GM13977 (cell line): ENCODE data around the gene TRIM8.

Experiments used
- DNase-seq: peaks from one replicate; pipeline ENCODE4 v3.0.0; 2012; ENCODE audit warnings: low spot score
- in situ Hi-C: fragments of 300-500 bp; cut with MboI; formaldehyde crosslinking; loops from one replicate; pipeline ENCODE4 v1.12.0; 2022; ENCODE audit warnings: low sequenced_read_pairs, low pct_unique_long_range_greater_than_20kb, mixed read lengths, inconsistent platforms; ENCODE audit not compliant: unreplicated experiment
- TF ChIP-seq, protein P1 (sequence below): IDR thresholded peaks from 2 replicates; pipeline ENCODE4 v1.5.1; 2012; ENCODE audit warnings: mild to moderate bottlenecking, control low read depth; ENCODE audit not compliant: insufficient read depth; ENCODE audit errors: extremely low read depth, missing control alignments

Gene TRIM8

DNA sequence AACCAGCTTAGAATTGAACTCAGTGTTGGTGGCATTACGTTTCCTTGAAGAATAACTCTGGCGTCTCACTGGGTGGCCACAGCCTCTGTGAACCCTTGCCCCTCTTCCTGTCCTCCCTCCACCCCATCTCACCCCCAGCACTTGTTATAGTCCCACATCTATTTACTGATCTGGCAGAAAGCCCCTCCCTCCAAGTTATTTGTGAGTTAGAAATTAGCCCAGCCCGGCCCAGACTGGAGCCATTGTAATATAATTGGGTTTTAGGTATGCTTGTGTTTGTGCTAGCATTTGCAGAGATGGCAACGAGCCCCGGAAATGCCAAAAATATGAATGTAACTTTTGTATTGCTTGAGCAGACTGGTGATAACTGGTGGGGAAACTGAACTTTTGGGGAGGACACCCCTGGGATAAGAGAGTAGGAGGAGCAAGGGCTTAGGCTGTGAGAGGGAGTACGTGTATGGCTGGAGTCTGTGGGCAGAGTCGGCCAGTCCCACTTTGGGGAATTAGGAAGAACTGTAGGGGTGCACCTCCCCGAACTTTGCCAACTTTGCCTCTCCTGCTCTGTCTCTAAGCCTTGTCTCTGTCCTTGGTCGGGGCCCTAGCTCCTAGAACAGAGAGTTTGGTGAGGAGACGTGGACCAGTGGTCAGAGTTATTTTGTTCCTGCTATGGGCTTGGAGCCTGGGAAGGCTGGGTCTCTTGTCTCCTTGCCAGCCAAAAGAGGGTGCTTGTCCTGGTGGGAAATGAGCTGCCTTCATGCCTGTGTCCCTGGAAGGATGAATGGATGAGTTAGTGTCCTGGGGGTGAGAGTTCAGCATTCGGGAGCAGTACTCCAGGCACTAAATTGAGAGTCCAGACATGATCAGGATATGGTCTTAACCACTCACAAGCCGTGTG is 19.3 kb upstream of the TRIM8 start:
- no peak for DNase-seq
- in situ Hi-C loops = no loop called here
- TF ChIP-seq, protein P1, sequence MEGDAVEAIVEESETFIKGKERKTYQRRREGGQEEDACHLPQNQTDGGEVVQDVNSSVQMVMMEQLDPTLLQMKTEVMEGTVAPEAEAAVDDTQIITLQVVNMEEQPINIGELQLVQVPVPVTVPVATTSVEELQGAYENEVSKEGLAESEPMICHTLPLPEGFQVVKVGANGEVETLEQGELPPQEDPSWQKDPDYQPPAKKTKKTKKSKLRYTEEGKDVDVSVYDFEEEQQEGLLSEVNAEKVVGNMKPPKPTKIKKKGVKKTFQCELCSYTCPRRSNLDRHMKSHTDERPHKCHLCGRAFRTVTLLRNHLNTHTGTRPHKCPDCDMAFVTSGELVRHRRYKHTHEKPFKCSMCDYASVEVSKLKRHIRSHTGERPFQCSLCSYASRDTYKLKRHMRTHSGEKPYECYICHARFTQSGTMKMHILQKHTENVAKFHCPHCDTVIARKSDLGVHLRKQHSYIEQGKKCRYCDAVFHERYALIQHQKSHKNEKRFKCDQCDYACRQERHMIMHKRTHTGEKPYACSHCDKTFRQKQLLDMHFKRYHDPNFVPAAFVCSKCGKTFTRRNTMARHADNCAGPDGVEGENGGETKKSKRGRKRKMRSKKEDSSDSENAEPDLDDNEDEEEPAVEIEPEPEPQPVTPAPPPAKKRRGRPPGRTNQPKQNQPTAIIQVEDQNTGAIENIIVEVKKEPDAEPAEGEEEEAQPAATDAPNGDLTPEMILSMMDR = no peak

DNA sequence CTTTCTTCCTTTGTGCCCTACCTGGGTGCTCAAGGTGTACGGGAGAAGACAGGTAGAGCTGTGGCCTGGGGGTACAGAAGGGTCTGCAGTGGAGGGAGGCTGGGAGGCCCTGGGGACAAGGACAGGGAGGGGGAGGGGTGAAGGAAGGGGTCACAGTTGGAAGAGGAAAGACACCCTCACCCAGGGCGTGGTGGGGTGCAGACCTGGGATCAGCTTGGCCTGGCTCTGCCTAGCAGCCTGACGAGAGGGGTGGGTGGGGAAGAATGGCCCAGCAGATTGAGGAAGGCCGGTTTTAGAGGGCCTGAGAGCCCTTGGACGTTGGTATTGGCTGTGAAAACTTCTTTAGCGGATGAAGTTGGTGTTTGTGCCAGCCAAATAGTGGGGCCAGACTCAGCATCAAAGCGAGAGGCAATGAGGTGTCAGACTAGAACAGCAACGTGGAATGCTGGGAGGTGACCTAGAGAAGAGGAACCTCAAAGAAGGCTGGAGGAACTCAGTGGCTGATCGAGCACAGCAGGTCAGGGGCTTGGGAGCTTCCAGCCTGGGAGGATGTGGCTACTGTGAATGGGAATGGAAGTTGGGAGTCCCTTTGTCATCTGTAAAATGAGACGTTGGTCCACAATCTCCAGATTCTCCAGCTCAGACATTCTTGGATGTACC is 18.1 kb upstream of the TRIM8 start:
- TF ChIP-seq, protein P1 = no peak
- in situ Hi-C loops = no loop called here
- DNase-seq = no peak

DNA sequence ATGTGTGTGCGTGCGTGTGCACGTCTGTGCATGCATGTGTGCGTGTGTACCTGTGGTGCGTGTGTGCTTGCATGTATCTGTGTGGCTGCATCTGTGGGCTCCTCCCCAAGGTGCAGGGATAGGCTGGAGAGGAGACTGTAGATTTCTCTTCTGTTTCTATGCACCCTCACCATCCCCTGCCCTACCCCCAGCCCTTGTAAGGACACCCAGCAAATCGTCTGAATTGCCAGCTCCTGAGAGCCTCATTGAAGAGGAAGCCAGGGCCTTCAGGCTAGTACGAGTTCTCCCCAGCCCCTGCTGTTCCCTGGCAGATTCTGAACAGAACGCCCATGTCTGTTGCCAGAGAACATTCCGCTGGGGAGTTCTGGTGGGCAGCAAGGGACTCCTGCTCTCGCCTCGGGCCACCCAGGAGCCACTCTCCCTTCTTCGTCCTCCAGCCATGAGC is 17.0 kb upstream of the TRIM8 start:
- no peak for DNase-seq
- in situ Hi-C loops = no loop called here
- TF ChIP-seq, protein P1 = no peak

DNA sequence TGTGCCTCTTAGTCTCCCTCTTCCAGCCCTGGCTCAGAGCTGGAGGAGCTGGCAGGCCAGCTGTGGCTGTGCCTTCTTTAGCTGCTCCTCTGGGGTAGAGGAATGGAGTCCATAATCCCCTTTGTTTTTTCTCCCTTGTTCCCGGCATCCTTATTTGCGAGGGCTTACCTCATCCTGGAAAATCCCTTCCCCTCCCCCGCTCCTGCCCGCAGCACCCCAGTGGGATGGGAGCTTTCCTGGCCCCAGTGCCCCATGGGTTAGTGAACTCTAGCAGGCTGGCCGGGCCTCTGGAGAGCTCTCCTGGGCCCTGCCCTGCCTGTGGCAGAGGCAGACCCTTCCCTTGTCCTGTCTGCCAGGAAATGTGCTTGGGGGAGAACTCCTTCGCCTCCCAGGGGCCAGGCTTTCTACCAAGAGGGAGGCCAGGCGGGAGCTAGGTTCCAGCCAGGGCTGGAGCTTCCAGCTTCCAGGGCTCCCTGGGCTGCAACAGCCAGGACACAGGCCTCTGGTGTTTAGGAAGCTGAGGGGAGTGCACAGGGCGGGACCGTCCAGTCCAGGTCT is 16.5 kb upstream of the TRIM8 start:
- in situ Hi-C loops = no loop called here
- no peak for DNase-seq
- TF ChIP-seq, protein P1 = no peak

DNA sequence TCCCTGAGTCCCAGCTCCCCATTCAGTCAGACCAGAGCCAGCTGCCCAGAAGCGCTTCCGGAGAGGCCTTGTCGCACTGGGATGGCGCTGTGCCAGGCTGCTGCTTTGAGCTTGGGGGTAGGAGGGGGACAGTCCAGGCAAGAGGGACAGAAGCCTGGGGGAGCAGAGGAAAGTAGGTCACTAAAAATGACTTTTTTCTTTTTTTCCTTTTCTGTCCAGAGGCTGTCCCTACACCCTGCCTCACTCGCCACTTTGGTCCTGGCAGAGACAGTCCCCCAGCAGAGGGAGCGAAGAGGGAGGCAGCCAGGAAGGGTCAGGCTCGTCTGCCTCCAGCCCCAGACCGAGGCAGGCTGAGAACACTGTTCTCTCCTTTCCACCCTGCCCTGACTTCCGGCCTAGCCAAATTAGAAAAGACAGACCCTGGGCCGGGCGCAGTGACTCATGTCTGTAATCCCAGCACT is 15.8 kb upstream of the TRIM8 start:
- no peak for DNase-seq
- TF ChIP-seq, protein P1 = no peak
- in situ Hi-C loops = no loop called here
